Breast epithelium (tissue), 4 donors: Measurements from ENCODE around the gene FAM200A. TPM values are rescaled to one million over a fixed set of nuclear protein-coding genes. Genes with fewer than 3 reads are reported as not detected.

Experiments used
- DNase-seq, 2 donors: peaks; one replicate each; pipeline ENCODE4 v3.0.0-alpha.2; 2019; ENCODE audit warnings: low spot score in 2 of 2
- H3K27ac ChIP-seq, 2 donors: fragments of 200-600 bp; sonication (generic) in 1 of 2; one replicate each; pipeline ENCODE4 v1.5.1; 2016 to 2019; ENCODE audit warnings: mild to moderate bottlenecking in 1 of 2
- H3K27me3 ChIP-seq, 2 donors: fragments of 200-600 bp; sonication (generic) in 1 of 2; one replicate each; pipeline versions ENCODE4 v1.5.1 to v1.6.0; 2017 to 2019; ENCODE audit warnings: control low read depth in 1 of 2, mild to moderate bottlenecking in 1 of 2
- H3K36me3 ChIP-seq: fragments of 200-600 bp; one replicate; pipeline ENCODE4 v1.5.1; 2019
- H3K4me1 ChIP-seq, 2 donors: fragments of 200-600 bp; sonication (generic); one replicate each; pipeline ENCODE4 v1.5.1; 2016 to 2019; ENCODE audit warnings: control low read depth in 1 of 2
- H3K4me3 ChIP-seq, 3 donors: fragments of 200-600 bp; sonication (generic); 1 replicate in 2 of 3; 2 replicates in 1 of 3; pipeline ENCODE4 v1.5.1; 2016 to 2019; ENCODE audit warnings: mild to moderate bottlenecking in 3 of 3, moderate library complexity in 2 of 3
- H3K9me3 ChIP-seq, 2 donors: fragments of 200-600 bp; sonication (generic) in 1 of 2; one replicate each; pipeline ENCODE4 v1.5.1; 2016 to 2019; ENCODE audit warnings: control low read depth in 1 of 2
- POLR2A ChIP-seq: fragments of 450-650 bp; IDR thresholded peaks from one replicate; pipeline ENCODE4 v1.6.1; 2016; ENCODE audit warnings: antibody characterized with exemption, mild to moderate bottlenecking, moderate library complexity
- POLR2AphosphoS5 ChIP-seq, 3 donors: sonication (generic); formaldehyde crosslinking; IDR thresholded peaks; one replicate each; pipeline ENCODE4 v1.6.1; 2017; ENCODE audit warnings: antibody characterized with exemption in 3 of 3
- intact Hi-C: fragments of 100-400 bp; cut with DNase I; formaldehyde crosslinking; loops from one replicate; pipeline ENCODE4 v1.15.1; 2023; ENCODE audit warnings: low total_unique reads
- total RNA-seq, 3 donors: library from RNA; depleted of rRNA; stranded (reverse); fragments of >200 nt; gene quantifications; one replicate each; pipeline ENCODE4 v1.1.0, GENCODE V29; 2016
- TF ChIP-seq, protein P1 (sequence below), 3 donors: fragments of 450-650 bp; IDR thresholded peaks; one replicate each; pipeline ENCODE4 v1.5.1; 2016 to 2017; ENCODE audit warnings: antibody characterized with exemption in 3 of 3, mild to moderate bottlenecking in 3 of 3, moderate library complexity in 3 of 3

Gene FAM200A
- total RNA-seq, 3 donors from 2014 or later, result 2.6 to 10.2 (median 5.6) TPM

DNA sequence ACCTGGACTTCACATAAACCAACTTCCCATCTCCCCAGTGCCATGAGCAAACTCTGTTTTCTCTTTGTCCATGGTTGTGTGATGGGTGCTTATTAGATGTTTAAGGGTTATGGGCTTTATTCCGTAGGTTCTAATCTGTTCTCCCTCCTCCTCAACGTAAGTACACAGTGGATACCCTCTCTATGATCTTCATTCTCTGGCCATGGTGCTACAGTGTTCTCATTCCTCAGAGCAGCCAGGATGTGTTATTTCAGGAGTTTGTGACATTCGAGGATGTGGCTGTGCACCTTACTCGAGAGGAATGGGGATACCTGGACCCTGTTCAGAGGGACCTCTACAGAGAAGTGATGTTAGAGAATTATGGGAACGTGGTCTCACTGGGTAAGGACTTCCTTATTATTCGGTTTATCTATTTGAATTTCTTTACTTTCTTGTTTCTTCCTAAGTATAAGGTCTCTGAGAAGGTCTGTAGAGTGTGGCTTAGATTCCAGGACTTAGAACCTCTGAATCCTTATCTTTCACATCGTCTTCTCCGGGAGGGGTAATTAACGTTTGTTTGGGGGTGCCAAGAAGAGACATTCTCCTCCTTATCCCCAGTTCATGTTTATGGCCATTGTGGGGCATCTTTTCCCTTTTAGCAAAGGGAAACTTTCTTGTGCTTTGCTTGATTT is 10.3 kb upstream of the FAM200A start:
- TF ChIP-seq POLR2A (no peak), POLR2AphosphoS5 (IDR thresholded peaks at IDR 0.05) (no peak)
- TF ChIP-seq, protein P1, sequence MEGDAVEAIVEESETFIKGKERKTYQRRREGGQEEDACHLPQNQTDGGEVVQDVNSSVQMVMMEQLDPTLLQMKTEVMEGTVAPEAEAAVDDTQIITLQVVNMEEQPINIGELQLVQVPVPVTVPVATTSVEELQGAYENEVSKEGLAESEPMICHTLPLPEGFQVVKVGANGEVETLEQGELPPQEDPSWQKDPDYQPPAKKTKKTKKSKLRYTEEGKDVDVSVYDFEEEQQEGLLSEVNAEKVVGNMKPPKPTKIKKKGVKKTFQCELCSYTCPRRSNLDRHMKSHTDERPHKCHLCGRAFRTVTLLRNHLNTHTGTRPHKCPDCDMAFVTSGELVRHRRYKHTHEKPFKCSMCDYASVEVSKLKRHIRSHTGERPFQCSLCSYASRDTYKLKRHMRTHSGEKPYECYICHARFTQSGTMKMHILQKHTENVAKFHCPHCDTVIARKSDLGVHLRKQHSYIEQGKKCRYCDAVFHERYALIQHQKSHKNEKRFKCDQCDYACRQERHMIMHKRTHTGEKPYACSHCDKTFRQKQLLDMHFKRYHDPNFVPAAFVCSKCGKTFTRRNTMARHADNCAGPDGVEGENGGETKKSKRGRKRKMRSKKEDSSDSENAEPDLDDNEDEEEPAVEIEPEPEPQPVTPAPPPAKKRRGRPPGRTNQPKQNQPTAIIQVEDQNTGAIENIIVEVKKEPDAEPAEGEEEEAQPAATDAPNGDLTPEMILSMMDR (IDR thresholded peaks at IDR 0.05), result no peak
- Histone ChIP-seq H3K36me3 (peaks cover 7% of the 10 kb centered on the region), H3K9me3 (no peaks in the 10 kb centered on the region), H3K4me1 (peaks cover 3 to 12% of the 10 kb centered on the region in 2 donors), H3K4me3 (no peak overlapping the region), H3K27ac (no peak overlapping the region), H3K27me3 (no peaks in the 10 kb centered on the region)
- intact Hi-C loops, result no loop called here
- no peak for DNase-seq

DNA sequence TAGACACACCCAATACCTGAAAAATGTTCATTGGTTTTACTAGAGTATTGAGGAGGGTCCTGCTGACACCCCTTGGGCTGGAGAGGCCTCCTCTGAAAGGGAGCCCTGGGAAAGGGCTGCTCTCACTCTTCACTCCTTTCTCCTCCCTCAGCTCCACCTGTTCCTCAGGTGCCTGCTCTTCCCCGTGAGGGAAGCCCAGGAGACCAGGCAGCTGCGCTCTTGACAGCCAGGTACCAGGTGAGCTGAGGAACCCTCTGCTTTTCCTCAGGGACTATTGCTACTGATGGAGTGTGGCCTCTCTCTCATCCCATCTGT is 9.8 kb upstream of the FAM200A start:
- TF ChIP-seq POLR2A (no peak), POLR2AphosphoS5 (IDR thresholded peaks at IDR 0.05) (no peak)
- TF ChIP-seq, protein P1 (IDR thresholded peaks at IDR 0.05), result no peak
- no peak for DNase-seq
- peaks cover 7% of the 10 kb centered on the region for H3K36me3 ChIP-seq
- no peaks in the 10 kb centered on the region for H3K27me3 ChIP-seq
- peaks cover 3 to 15% of the 10 kb centered on the region in 2 donors for H3K4me1 ChIP-seq
- H3K4me3 ChIP-seq, result no peak overlapping the region
- H3K9me3 ChIP-seq, result no peaks in the 10 kb centered on the region
- no peak overlapping the region for H3K27ac ChIP-seq
- intact Hi-C loops, result no loop called here

DNA sequence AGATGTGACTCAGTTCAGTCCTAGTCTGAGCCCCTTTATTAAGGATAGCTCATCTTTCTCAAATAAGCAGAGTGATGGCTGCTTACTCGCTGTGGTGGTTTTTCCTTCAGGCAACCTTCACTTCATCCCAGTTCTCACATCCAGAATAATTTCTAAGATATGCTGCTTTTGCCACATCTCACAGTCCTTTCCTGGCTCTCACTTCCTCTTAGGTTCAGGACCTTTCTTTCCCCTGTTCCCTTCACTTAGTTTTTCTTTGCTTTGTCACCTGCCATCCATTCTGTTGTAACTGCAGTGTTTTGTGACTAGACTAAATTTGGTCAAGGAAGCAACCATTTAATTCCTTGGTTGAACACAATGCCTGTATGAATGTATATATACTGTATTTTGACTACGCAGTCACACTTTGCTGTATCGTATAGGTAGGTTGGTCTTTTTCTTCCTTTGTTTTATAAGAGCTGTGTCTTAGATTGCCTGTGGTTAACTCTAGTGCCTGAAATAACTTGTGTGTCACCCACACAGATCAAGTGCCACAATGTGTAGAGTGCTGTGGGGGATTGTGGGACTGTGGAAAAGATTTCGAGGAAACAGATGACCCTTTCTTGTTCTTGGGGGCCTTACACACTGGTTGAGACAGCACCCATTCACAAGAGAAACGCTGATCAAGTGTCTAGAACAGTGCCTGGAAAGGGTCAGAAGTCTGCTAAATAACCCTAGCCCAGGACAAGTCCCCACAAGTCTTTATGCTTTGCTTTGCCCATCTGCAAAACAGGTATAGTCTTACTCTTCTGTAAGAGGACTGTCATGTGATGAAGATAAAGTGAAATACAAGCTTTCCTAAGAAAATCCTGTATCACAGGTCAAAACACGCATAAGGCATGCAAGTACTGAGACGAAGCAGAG is 9.2 kb upstream of the FAM200A start:
- no peak for DNase-seq
- Histone ChIP-seq H3K9me3 (no peaks in the 10 kb centered on the region), H3K4me1 (peaks cover 3 to 15% of the 10 kb centered on the region in 2 donors), H3K4me3 (peak overlapping the region in 1 of 3 donors; percentile 100), H3K36me3 (peaks cover 7% of the 10 kb centered on the region), H3K27me3 (no peaks in the 10 kb centered on the region), H3K27ac (no peak overlapping the region)
- intact Hi-C loops, result no loop called here
- TF ChIP-seq POLR2AphosphoS5 (IDR thresholded peaks at IDR 0.05) (no peak), POLR2A (no peak)
- TF ChIP-seq, protein P1 (IDR thresholded peaks at IDR 0.05), result no peak

DNA sequence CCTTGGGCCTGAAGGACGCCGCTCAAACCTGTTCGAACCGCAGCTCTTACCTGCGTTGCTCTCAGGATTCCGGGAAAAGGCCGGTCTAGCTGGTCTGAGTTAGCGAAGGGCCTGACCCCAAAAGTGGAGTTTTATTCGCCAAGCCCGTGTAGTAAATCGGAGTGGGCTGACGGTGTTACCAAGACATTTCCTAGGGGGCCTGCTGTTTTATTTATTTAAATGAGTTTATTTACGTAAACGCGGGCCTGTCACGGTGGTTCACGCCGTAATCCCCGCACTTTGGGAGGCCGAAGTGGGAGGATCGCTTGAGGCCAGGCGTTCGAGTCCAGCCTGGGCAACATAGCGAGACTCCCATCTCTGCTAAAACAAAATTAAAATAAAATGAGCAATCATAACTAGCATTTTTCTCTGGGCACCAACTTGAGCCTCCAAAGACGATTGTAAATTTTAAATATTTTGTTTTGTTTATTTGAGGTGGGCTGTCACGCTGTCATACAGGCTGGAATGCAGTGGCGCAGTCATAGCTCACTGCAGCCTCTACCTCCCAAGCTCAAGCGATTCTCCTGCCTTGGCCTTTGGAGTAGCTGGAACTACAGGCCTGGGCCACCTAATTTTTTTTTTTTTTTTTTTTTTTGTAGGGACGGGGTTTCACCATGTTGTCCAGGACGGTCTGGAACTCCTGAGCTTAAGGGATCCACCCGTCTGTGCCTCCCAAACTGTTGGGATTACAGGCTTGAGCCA is 7.4 kb upstream of the FAM200A start:
- no peak for TF ChIP-seq POLR2A
- TF ChIP-seq, protein P1 (IDR thresholded peaks at IDR 0.05), result no peak
- no peak for TF ChIP-seq POLR2AphosphoS5 (IDR thresholded peaks at IDR 0.05)

More for the DNA sequence above, 7.4 kb upstream of the FAM200A start:
- peaks cover 3 to 15% of the 10 kb centered on the region in 2 donors for H3K4me1 ChIP-seq
- H3K27ac ChIP-seq, result peak overlapping the region; percentile 98 to 100
- no peak for DNase-seq
- H3K4me3 ChIP-seq, result peak overlapping the region; percentile 70 to 100 (median 94)
- peaks cover 7% of the 10 kb centered on the region for H3K36me3 ChIP-seq
- H3K9me3 ChIP-seq, result no peaks in the 10 kb centered on the region
- H3K27me3 ChIP-seq, result no peaks in the 10 kb centered on the region
- intact Hi-C loops, result no loop called here
